HG02610 (cell line): ENCODE data around the gene CBL.
"Not testable (repeated sequence)": the region's sequence is repeated elsewhere in the genome, so short reads cannot be mapped to it uniquely, and the experiment has no call there.

Source experiments
- ATAC-seq: cut with Tn5 transposase; IDR thresholded peaks from one replicate; pipeline ENCODE4 v1.9.1; 2021; ENCODE audit warnings: mild to moderate bottlenecking, moderate library complexity; ENCODE audit not compliant: unreplicated experiment

The CBL gene

DNA sequence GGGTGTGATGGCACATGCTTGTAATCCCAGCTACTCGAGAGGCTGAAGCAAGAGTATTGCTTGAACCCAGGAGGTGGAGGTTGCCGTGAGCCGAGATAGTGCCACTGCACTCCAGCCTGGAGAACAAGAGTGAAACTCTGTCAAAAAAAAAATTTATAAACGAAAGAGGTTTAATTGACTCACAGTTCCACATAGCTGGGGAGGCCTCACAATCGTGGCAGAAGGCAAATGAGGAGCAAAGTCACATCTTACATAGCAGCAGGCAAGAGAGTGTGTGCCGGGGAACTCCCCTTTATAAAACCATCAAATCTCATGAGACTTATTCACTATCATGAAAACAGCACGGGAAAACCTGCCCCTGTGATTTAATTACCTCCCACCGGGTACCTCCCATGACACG, 21.7 kb upstream of the CBL start:
- ATAC-seq, result not testable (repeated sequence)

- ATAC-seq, result no peak
These were observed 20.0 kb upstream of the CBL start for GRCh38 chr11:119185981-119186634.

DNA sequence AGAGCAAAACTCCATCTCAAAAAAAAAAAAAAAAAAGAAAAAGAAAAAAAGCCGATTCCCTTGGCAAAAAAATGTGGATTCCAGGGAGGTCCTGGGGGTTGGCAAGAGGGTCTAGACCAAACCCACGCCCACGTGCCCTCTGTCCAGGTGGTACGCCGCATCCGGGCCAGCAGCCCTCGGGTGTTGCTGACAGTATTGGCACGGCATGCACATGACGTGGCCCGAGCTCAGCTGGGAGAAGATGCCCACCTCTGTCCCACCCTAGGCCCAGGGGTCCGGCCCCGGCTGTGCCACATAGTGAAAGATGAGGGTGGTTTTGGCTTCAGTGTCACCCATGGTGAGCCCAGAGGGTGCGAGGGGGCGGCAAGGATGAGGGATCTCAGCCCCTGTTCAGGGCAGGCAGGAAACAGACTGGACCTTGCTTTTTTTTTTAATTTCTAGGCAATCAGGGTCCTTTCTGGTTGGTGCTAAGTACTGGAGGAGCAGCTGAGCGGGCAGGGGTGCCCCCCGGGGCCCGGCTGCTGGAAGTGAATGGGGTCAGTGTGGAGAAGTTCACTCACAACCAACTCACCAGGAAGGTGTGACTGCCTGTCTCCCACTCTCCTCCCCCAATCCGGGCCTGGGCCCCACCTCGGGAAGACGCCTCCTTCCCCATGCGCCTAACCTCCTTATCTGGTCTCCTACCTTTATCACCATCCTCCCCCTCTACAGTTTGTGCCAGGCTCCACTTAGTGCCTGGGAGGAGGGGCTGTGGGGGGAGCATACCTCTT, 18.8 kb upstream of the CBL start:
- no peak for ATAC-seq

- ATAC-seq, result no peak
These were observed 18.1 kb upstream of the CBL start for GRCh38 chr11:119188067-119188466.

GRCh38 chr11:119188887-119189286, 17.3 kb upstream of the CBL start:
- no peak for ATAC-seq

- ATAC-seq, result no peak
These were observed 16.7 kb upstream of the CBL start for GRCh38 chr11:119189393-119189792.

DNA sequence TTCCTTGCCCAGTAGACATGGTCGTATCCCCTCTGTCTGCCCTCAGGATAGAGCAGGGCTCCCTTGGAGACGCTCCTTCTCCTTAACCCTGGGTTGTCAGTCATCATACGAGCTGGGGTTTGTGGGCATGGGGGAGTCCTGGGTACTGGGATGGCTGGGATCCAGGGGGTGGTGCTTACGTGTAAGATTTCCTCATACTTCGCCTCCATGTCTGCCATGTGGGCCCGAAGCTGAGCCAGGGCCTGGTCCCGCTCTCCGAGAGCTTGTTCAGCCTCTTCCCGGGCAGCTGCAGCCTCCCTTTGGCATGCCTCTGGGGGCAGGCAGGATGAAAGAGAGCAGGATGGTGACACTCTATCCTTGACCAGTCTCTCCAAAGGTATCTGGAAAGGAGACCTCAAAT, 15.6 kb upstream of the CBL start:
- no peak for ATAC-seq

GRCh38 chr11:119191265-119191664, 14.9 kb upstream of the CBL start:
- ATAC-seq, result not testable (repeated sequence)

DNA sequence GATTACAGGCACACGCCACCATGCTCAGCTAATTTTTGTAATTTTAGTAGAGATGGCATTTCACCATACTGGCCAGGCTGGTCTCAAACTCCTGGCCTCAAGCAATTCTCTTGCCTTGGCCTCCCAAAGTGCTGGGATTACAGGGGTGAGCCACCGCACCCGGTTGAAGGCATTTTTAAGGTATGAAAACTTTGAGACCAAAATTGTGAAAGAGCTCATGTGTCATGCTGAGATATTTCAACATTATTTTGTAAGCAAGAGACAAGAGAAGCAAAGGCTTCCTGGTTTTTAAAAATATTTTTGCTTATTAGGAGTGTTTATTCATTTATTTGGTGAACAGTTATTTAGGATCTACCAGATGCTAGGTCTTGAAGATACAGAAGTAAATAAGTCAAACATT, 14.0 kb upstream of the CBL start:
- ATAC-seq, result no peak

DNA sequence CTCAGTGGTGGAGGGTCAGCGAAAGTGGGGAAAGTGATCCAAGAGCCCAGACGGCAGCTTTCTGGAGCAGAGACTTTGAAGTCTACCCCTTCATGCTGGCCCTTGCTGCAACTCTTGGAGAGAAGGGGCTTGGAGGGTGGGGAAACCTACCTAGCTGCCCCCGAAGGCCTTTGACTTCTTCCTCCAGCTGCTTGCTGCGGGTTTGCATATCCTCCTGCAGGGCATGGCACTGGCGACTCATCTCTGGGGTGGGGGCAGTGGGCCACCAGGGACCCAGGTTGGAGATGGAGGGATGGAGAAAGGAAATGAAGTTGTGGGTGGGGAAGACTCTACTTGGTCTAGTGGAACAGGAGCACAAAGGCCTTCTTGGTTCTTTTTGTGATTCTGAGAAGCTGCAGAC, 13.1 kb upstream of the CBL start:
- ATAC-seq, result no peak

GRCh38 chr11:119193626-119194025, 12.5 kb upstream of the CBL start:
- no peak for ATAC-seq

DNA sequence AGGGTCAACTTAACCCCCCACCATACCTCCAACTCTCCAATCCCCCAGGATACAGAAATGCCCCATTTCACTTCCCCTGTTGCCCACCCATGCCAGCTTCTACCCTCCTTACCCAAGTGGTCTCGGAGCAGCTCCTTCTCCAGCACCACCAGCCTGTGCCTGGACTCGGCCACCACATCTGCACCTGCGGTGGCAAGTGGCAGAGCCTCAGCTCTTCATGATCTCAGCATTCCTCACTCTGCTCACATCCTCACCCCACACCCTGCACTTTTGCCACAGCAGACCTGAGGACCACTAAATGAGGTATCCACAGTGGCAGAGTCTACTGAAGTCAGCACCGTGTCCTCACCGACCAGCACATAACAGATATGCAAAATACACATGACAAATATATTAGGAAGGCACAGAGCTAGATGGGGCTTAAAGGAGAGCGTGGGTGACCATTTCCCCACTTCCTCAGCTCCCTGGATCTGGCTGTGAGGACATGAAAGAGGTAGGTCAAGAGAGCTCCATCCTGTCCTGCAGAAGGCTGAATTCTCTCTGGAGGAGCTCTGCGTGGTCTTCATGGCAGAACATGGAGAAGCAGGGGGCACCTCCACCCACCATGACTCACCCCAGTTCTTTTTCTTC, 11.2 kb upstream of the CBL start:
- ATAC-seq, result no peak

DNA sequence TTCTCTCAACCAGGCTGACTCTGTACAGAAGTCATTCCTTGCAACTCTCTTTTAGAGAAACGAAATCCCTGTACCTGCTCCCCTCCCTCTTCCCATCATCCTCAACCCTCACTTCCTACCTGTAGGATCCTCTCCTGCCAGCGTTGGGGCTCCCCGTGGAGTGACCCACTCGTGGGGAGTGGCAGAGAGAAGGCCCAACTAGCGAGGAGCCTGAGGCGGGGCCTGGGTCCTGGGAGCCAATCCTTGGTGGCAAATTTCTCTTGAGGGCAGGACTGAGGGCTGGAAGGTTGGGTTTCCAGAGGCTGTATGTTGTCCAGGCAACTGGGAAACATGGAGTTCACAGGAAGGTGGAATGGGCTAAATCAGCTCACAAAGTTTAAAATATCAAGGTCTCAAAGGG, 10.5 kb upstream of the CBL start:
- no peak for ATAC-seq

DNA sequence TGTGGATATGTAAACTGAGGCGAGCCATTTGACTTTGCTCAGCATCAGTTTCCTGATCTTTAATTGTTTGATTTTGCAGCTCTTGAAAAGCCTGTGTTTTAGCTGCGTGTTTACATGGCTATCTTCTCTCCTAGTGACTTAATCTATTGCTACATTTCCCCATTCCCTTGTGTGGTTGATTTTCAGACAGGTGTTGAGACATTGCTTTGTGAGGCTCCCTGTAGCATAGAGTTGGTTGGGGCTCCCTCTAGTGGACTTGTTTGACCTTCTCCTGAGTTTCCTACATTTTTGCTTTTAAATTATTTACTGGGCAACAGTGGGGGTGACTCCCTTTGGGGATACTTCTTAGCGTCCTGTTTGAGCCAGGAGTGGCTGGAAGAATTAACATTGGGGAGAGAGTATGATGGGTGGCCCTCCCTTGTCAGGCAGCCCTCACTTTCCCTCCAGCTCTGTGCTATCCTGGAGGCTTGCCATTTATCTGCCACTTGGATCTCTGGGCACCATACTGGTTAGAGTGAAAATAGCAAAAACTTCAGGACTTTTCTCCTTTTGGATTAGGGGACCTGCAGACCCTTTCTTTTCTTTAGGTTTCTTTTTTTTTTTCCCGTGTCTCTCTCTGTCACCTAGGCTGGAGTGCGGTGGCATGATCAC, 9.2 kb upstream of the CBL start:
- ATAC-seq, result no peak

DNA sequence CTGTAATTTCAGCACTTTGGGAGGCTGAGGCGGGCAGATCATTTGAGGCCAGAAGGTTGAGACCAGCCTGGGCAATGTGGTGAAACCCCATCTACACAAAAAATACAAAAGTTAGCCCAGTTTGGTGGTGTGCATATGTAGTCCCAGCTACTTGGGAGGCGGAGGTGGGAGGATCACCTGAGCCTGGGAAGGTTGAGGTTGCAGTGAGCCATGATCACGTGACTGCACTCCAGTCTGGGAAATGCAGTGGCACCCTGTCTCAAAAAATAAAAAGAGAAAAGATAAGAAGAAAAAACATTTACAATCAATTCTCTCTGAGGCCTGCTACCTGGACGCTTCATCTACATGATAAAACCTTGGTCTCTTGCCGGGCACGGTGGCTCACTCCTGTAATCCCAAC, 7.2 kb upstream of the CBL start:
- no peak for ATAC-seq

DNA sequence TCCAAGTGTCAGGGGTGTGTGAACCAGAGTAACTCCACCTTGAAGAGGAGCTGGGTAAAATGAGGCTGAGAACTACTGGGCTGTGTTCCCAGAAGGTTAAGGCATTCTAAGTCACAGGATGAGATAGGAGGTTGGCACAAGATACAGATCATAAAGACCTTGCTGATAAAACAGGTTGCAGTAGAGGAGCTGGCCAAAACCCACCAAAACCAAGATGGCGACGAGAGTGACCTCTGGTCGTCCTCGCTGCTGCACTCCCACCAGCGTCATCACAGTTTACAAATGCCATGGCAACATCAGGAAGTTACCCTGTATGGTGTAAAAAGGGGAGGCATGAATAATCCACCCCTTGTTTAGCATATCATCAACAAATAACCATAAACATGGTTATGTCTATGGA, 4.9 kb upstream of the CBL start:
- not testable (repeated sequence) for ATAC-seq

DNA sequence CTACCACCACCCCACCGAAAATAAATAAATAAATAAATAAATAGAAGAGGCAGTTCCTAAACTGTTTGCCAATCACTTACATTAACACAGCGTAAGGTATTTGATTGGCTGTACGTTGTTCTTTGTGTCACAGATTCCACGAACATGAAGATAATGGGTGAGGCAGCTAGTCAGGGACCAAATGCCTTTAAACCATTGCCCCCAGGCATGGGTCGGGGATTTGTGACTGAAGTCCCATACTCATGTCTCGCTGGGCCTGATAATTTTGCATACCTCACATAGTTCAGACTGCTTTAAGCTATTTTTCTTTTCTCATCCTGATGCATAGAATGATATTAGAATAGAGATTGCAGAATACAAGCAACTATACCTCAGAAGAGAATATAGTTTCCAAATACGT, 3.6 kb upstream of the CBL start:
- ATAC-seq, result no peak

GRCh38 chr11:119204066-119204465, 2.1 kb upstream of the CBL start:
- ATAC-seq, result no peak

DNA sequence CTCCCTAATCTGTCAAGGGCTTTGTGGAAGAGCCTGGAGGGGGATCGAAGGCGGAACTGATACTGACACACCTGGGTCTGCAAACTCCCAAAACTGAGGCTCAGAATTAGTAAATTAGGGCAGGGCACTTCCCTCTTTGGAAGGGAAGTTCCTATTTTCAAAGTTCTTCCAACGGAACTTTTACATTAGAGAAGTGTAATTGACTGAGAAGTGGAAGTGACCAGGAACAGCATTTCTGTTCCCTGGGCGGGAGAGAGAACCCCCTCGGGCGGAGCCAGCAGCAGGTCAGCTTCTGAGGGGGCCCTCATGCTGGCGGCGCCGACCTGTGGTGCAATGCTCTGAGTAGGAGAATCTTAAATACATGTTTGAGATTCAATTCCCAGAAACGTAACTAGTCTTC, 1.1 kb upstream of the CBL start:
- no peak for ATAC-seq

DNA sequence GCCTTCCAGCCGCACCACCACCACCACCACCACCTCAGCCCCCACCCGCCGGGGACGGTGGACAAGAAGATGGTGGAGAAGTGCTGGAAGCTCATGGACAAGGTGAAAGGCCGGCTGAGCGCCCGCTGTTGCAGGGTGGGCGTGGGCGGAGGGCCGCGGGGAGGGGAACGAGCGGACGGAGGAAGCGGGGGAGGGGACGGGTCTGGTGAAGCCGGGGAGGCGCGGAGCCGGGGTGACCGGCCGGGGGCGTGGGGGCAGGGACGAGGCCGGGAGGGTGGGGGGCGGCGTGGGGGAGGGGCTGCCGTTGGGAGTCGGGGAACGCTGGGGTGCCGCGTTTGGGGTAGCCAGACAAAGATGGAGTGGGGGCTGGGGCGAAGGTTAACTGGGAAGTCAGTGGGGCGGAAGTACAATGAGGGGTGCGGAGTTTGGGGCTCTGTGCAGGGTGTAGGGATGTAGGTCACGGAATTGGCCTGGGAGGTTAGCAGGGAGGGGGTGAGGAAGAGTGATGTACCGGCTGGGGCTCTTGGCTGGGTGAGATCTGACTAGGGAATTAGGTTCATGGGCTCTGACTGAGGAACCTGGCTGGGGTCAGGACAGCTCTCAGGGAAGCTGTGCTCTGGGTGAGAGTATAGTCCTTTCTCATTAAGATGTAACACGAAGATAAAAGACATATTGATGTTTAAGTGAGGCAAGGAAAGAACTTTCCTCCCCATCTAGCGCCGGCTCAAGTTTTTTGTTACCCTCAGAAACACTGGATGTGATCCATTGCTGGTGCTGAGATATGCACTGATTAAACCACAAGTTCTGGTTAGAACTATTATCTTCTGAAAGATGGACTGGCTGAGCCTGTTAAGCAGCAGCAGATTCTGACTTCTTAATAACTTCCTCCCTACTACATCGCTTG, 624 bp downstream of the CBL start:
- ATAC-seq, result no peak
